ENCODE data around the gene AGPAT4. TPM values are rescaled to one million over a fixed set of nuclear protein-coding genes. Genes with fewer than 3 reads are reported as not detected.
A peak's percentile ranks its signal among the peaks of the same experiment; 100 is the strongest.

Gene AGPAT4
- polyA plus RNA-seq, 3 donors = 6.4 to 15.8 (median 6.9) TPM

- intact Hi-C loops (cut with micrococcal nuclease) = loop anchor here in 1 of 2 donors (10.0 kb wide), 1 partner anchor 267 kb away; the partner anchor contains the start of gene MAP3K4
- Mint-ChIP-seq H3K27ac (no peak overlapping the region), H3K9me3 (no peaks in the 10 kb centered on the region), H3K4me1 (no peaks in the 10 kb centered on the region), H3K4me3 (no peak overlapping the region), H3K36me3 (peaks cover 20 to 27% of the 10 kb centered on the region in 2 donors), H3K27me3 (ENCODE audit: low read depth in 3 of 3) (peaks cover 0 to 3% (median 2%) of the 10 kb centered on the region in 3 donors)
- Histone ChIP-seq H3K4me1 (ENCODE audit: control insufficient read depth in 1 of 2, insufficient read depth in 2 of 2, low read length in 2 of 2) (no peaks in the 10 kb centered on the region), H3K9ac (ENCODE audit: insufficient read depth, low read length, poor library complexity, severe bottlenecking) (no peak overlapping the region), H2AFZ (ENCODE audit: insufficient read depth, low read depth, low read length, poor library complexity, severe bottlenecking) (no peak overlapping the region), H4K20me1 (ENCODE audit: insufficient read depth, low read length) (peaks cover 2% of the 10 kb centered on the region), H3K27ac (ENCODE audit: low read depth in 1 of 2, low read length in 2 of 2) (no peak overlapping the region), H3K4me3 (replicated peaks in 1 of 3; ENCODE audit: low read depth in 2 of 3, low read length in 3 of 3) (no peak overlapping the region), H3K36me3 (replicated peaks in 1 of 2; ENCODE audit: control insufficient read depth in 1 of 2, insufficient read depth in 2 of 2, low read length in 2 of 2) (no peaks in the 10 kb centered on the region), H3K27me3 (ENCODE audit: control insufficient read depth in 2 of 2, insufficient read depth in 2 of 2, low read length in 2 of 2) (no peaks in the 10 kb centered on the region), H3K4me2 (replicated peaks; ENCODE audit: extremely low read depth, low read length, poor library complexity, severe bottlenecking) (no peak overlapping the region), H3K79me2 (ENCODE audit: insufficient read depth, low read length) (no peaks in the 10 kb centered on the region), H3K9me3 (replicated peaks in 1 of 2; ENCODE audit: control insufficient read depth in 1 of 2, insufficient read depth in 1 of 2, low read length in 2 of 2) (no peaks in the 10 kb centered on the region)
- no peak for DNase-seq
- TF ChIP-seq, protein P1, sequence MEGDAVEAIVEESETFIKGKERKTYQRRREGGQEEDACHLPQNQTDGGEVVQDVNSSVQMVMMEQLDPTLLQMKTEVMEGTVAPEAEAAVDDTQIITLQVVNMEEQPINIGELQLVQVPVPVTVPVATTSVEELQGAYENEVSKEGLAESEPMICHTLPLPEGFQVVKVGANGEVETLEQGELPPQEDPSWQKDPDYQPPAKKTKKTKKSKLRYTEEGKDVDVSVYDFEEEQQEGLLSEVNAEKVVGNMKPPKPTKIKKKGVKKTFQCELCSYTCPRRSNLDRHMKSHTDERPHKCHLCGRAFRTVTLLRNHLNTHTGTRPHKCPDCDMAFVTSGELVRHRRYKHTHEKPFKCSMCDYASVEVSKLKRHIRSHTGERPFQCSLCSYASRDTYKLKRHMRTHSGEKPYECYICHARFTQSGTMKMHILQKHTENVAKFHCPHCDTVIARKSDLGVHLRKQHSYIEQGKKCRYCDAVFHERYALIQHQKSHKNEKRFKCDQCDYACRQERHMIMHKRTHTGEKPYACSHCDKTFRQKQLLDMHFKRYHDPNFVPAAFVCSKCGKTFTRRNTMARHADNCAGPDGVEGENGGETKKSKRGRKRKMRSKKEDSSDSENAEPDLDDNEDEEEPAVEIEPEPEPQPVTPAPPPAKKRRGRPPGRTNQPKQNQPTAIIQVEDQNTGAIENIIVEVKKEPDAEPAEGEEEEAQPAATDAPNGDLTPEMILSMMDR (IDR thresholded peaks at IDR 0.05) = no peak
- no CpG with 5 or more reads among the region's 8 CpGs for WGBS (ENCODE audit: insufficient coverage)
These were observed 12.5 kb downstream of the AGPAT4 start for GRCh38 chr6:161261325-161261724.

DNA sequence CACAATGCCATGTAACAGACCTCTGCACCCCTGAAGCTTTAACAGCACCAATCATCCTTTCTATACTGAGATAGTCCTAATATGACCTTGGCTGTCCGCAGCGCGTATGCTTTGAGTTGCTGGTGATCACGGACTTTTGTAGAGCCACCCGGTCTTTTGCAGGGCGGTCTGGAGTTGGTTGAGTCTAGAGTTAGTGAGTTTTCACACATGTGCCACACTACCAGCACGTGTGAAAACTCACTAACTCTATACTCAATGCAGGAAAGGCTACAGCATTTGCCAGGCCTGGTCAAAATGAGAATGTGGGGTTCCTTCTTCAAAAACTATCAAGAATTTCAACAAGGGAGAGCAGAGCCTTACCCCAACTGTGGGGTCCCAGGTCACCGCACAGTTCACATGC is 14.6 kb downstream of the AGPAT4 start:
- no peaks in the 10 kb centered on the region for H3K4me1 ChIP-seq (ENCODE audit: control insufficient read depth in 1 of 2, insufficient read depth in 2 of 2, low read length in 2 of 2)
- H3K4me3 Mint-ChIP-seq = no peak overlapping the region
- H3K79me2 ChIP-seq (ENCODE audit: insufficient read depth, low read length) = no peaks in the 10 kb centered on the region
- peaks cover 0 to 3% (median 2%) of the 10 kb centered on the region in 3 donors for H3K27me3 Mint-ChIP-seq (ENCODE audit: low read depth in 3 of 3)
- no peaks in the 10 kb centered on the region for H3K27me3 ChIP-seq (ENCODE audit: control insufficient read depth in 2 of 2, insufficient read depth in 2 of 2, low read length in 2 of 2)
- no peak overlapping the region for H3K27ac ChIP-seq (ENCODE audit: low read depth in 1 of 2, low read length in 2 of 2)
- peaks cover 19 to 26% of the 10 kb centered on the region in 2 donors for H3K36me3 Mint-ChIP-seq
- H3K4me1 Mint-ChIP-seq = no peaks in the 10 kb centered on the region
- H3K9me3 ChIP-seq (replicated peaks in 1 of 2; ENCODE audit: control insufficient read depth in 1 of 2, insufficient read depth in 1 of 2, low read length in 2 of 2) = no peaks in the 10 kb centered on the region
- H3K27ac Mint-ChIP-seq = peak overlapping the region in 1 of 7 donors; percentile 17
- no peaks in the 10 kb centered on the region for H3K36me3 ChIP-seq (replicated peaks in 1 of 2; ENCODE audit: control insufficient read depth in 1 of 2, insufficient read depth in 2 of 2, low read length in 2 of 2)
- peaks cover 10% of the 10 kb centered on the region for H4K20me1 ChIP-seq (ENCODE audit: insufficient read depth, low read length)
- no peak for DNase-seq
- H3K9ac ChIP-seq (ENCODE audit: insufficient read depth, low read length, poor library complexity, severe bottlenecking) = no peak overlapping the region
- intact Hi-C loops (cut with micrococcal nuclease) = no loop called here
- no peak overlapping the region for H3K4me3 ChIP-seq (replicated peaks in 1 of 3; ENCODE audit: low read depth in 2 of 3, low read length in 3 of 3)
- TF ChIP-seq, protein P1 (IDR thresholded peaks at IDR 0.05) = no peak
- no peaks in the 10 kb centered on the region for H3K9me3 Mint-ChIP-seq
- no peak overlapping the region for H2AFZ ChIP-seq (ENCODE audit: insufficient read depth, low read depth, low read length, poor library complexity, severe bottlenecking)
- no peak overlapping the region for H3K4me2 ChIP-seq (replicated peaks; ENCODE audit: extremely low read depth, low read length, poor library complexity, severe bottlenecking)
- 100% methylated on average over 1 of the region's 8 CpGs for WGBS (ENCODE audit: insufficient coverage)
